Activated T-cell treated with anti-CD3 and anti-CD28 coated beads, Interleukin-2, amount 50 U/mL, for 4 hours (primary cell): ENCODE results near the gene TMEM258. TPM values are rescaled to one million over a fixed set of nuclear protein-coding genes. Genes with fewer than 3 reads are reported as not detected.

Experiments used
- ATAC-seq, 2 donors: fragments of 200-7000 bp; cut with Tn5 transposase; one replicate each; pipeline ENCODE4 v1.10.0; 2021
- DNase-seq: peaks from one replicate; pipeline ENCODE4 v3.0.0-alpha.2; 2020
- H3K27me3 Mint-ChIP-seq: one replicate; pipeline ENCODE4 v1.8.0; 2021; ENCODE audit warnings: low read depth, mixed read lengths
- H3K36me3 Mint-ChIP-seq: one replicate; pipeline ENCODE4 v1.8.0; 2022; ENCODE audit warnings: mixed read lengths; ENCODE audit not compliant: insufficient read depth
- H3K4me1 Mint-ChIP-seq: one replicate; pipeline ENCODE4 v1.8.0; 2021; ENCODE audit warnings: low read depth, mixed read lengths
- H3K4me3 Mint-ChIP-seq: one replicate; pipeline ENCODE4 v1.8.0; 2021; ENCODE audit warnings: mild to moderate bottlenecking, moderate library complexity, mixed read lengths
- H3K9me3 Mint-ChIP-seq: one replicate; pipeline ENCODE4 v1.8.0; 2021; ENCODE audit warnings: mixed read lengths
- total RNA-seq, 3 donors: library from RNA; stranded (reverse); gene quantifications; one replicate each; pipeline ENCODE4 v1.2.1, GENCODE V29; 2021

The TMEM258 gene
- total RNA-seq, 3 donors from 2014 or later, result 139 to 143 (median 142) TPM

- DNase-seq, result no peak
- Mint-ChIP-seq H3K36me3 (no peaks in the 10 kb centered on the region), H3K4me3 (peak overlapping the region; percentile 25), H3K4me1 (peaks cover 35% of the 10 kb centered on the region), H3K9me3 (no peaks in the 10 kb centered on the region), H3K27me3 (peaks cover 25% of the 10 kb centered on the region)
- ATAC-seq, result no peak
These were observed 38.1 kb upstream of the TMEM258 start for GRCh38 chr11:61830237-61831105.

GRCh38 chr11:61829806-61830205, 37.4 kb upstream of the TMEM258 start:
- DNase-seq (no peak), ATAC-seq (no peak)
- peaks cover 25% of the 10 kb centered on the region for H3K27me3 Mint-ChIP-seq
- H3K36me3 Mint-ChIP-seq, result no peaks in the 10 kb centered on the region
- H3K4me1 Mint-ChIP-seq, result peaks cover 32% of the 10 kb centered on the region
- peak overlapping the region; percentile 72 for H3K4me3 Mint-ChIP-seq
- H3K9me3 Mint-ChIP-seq, result no peaks in the 10 kb centered on the region

- H3K27me3 Mint-ChIP-seq, result peaks cover 25% of the 10 kb centered on the region
- peak; percentile 12 for DNase-seq
- H3K9me3 Mint-ChIP-seq, result no peaks in the 10 kb centered on the region
- peak; percentile 60 to 64 for ATAC-seq
- no peaks in the 10 kb centered on the region for H3K36me3 Mint-ChIP-seq
- H3K4me3 Mint-ChIP-seq, result peak overlapping the region; percentile 72
- peaks cover 23% of the 10 kb centered on the region for H3K4me1 Mint-ChIP-seq
These were observed 36.4 kb upstream of the TMEM258 start for GRCh38 chr11:61828629-61829407.

- Mint-ChIP-seq H3K9me3 (no peaks in the 10 kb centered on the region), H3K4me3 (peak overlapping the region; percentile 72), H3K36me3 (no peaks in the 10 kb centered on the region), H3K27me3 (peaks cover 25% of the 10 kb centered on the region), H3K4me1 (peaks cover 18% of the 10 kb centered on the region)
- ATAC-seq (no peak), DNase-seq (no peak)
These were observed 35.9 kb upstream of the TMEM258 start for GRCh38 chr11:61828379-61828628.

- Mint-ChIP-seq H3K27me3 (peaks cover 25% of the 10 kb centered on the region), H3K4me1 (peaks cover 18% of the 10 kb centered on the region), H3K9me3 (no peaks in the 10 kb centered on the region), H3K4me3 (peak within 1 kb of the TSS; percentile 73), H3K36me3 (no peaks in the 10 kb centered on the region)
- ATAC-seq (peak; percentile 71 to 78), DNase-seq (peak; percentile 47)
These were observed 35.4 kb upstream of the TMEM258 start, which contains the start of gene FADS2 for GRCh38 chr11:61827571-61828378. Gene FADS2 (plus strand): TSS chr11:61828300. CDS start chr11:61828391, 91 bp downstream.

GRCh38 chr11:61826930-61827570, 34.7 kb upstream of the TMEM258 start:
- Mint-ChIP-seq H3K36me3 (no peaks in the 10 kb centered on the region), H3K4me3 (peak overlapping the region; percentile 73), H3K27me3 (peaks cover 25% of the 10 kb centered on the region), H3K4me1 (peaks cover 18% of the 10 kb centered on the region), H3K9me3 (no peaks in the 10 kb centered on the region)
- ATAC-seq, result no peak
- no peak for DNase-seq

DNA sequence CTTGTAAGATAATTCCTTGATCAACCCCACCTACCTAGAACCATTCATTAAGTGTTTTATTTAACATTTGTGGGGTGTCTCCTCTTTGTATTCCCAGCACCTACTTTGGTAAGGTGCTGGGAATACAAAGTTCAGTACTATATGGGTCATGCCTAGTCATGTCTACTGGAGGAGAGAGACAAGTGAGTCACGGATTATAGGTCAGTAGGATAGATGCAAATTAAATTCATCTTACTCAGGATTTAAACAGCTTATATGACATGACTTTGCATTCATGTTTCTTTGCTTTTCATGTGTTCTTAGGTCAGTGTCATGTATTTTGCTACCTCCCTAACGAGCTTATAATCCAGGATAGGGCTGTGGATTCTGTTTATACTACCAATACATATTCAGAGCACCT, 27.8 kb upstream of the TMEM258 start:
- no peaks in the 10 kb centered on the region for H3K9me3 Mint-ChIP-seq
- DNase-seq, result no peak
- H3K4me1 Mint-ChIP-seq, result peaks cover 10% of the 10 kb centered on the region
- no peak for ATAC-seq
- H3K36me3 Mint-ChIP-seq, result no peaks in the 10 kb centered on the region
- H3K27me3 Mint-ChIP-seq, result peaks cover 10% of the 10 kb centered on the region
- no peak overlapping the region for H3K4me3 Mint-ChIP-seq

DNA sequence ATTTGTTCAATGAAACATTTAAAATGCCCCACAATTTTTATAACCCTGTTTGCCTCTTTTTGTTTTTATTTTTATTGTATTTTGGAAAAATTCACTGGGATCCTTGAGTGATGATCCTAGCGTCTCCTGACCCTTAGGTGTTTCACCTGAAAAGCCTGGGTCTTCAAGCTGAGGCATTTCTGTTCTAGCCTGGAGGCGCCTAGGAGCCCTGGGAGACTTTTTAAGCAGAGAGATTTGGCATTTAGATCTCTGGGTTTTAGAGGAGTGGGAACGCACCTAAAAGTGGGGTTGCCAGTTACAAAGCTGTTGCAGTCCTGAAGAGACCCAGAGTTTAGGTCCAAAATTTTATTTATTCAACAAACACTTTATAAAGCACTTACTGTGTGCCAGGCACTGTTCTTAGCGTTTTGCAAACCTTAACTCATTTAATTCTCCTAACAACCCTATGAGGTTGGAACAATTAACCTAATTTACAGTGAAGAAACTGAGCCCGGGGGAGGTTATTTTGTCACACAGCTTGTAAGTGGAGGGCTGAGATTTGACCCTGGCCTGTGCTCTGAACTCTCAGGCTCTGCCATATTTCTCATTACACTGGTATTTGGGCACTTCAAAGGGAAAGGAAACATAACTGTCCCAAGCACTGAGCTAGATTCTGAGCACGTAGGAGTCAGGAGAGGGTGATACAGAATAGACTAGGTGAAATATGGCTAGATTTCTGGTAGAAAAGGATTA, 25.2 kb upstream of the TMEM258 start:
- Mint-ChIP-seq H3K36me3 (no peaks in the 10 kb centered on the region), H3K4me3 (peak overlapping the region; percentile 69), H3K9me3 (no peaks in the 10 kb centered on the region), H3K27me3 (peaks cover 24% of the 10 kb centered on the region), H3K4me1 (peaks cover 13% of the 10 kb centered on the region)
- DNase-seq (no peak), ATAC-seq (no peak)

DNA sequence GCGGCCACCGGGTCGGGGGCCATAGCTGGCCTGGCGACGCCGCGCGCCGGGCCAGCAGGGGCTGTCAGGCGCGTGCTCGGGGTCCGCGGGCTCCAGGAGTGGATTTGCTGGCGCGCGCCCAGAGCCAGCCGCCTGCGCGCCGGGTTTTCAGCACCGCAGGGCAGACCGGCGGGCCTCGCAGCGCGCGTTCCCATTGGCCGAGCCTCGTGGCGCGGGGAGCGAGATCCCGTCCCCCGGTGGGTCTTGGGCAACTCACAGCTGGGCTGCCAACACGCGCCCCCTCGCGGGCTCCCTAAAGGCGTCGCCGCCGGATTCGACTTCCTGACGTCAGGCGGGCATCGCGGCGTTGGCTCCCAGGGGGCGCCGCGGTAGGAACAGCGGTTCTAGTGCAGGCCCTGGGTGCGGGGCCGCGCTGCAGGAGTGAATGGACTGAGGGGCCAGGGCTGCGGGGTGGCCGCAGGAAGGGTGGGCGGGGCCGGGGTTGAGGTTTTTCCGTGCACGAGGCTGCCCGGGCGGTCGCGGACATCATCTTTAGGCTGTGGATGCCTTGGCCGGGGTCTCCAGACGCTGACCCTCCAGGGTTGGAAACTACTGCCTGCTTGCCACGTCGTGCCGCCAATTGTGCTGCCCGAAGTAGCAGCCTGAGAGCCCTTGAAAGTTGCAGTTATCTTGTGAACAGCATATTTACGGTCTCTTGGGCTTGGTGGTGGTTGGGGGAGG, 24.5 kb upstream of the TMEM258 start, which contains the start of gene FADS1:
Gene FADS1 (minus strand): TSS at position 268 of the 720 bp plus-strand sequence. CDS start 74 bp downstream, at position 194.
- ATAC-seq, result peak; percentile 72 to 73
- DNase-seq, result peak; percentile 66
- H3K4me3 Mint-ChIP-seq, result peak within 1 kb of the TSS; percentile 84
- no peaks in the 10 kb centered on the region for H3K9me3 Mint-ChIP-seq
- H3K36me3 Mint-ChIP-seq, result no peaks in the 10 kb centered on the region
- peaks cover 13% of the 10 kb centered on the region for H3K4me1 Mint-ChIP-seq
- H3K27me3 Mint-ChIP-seq, result peaks cover 27% of the 10 kb centered on the region

DNA sequence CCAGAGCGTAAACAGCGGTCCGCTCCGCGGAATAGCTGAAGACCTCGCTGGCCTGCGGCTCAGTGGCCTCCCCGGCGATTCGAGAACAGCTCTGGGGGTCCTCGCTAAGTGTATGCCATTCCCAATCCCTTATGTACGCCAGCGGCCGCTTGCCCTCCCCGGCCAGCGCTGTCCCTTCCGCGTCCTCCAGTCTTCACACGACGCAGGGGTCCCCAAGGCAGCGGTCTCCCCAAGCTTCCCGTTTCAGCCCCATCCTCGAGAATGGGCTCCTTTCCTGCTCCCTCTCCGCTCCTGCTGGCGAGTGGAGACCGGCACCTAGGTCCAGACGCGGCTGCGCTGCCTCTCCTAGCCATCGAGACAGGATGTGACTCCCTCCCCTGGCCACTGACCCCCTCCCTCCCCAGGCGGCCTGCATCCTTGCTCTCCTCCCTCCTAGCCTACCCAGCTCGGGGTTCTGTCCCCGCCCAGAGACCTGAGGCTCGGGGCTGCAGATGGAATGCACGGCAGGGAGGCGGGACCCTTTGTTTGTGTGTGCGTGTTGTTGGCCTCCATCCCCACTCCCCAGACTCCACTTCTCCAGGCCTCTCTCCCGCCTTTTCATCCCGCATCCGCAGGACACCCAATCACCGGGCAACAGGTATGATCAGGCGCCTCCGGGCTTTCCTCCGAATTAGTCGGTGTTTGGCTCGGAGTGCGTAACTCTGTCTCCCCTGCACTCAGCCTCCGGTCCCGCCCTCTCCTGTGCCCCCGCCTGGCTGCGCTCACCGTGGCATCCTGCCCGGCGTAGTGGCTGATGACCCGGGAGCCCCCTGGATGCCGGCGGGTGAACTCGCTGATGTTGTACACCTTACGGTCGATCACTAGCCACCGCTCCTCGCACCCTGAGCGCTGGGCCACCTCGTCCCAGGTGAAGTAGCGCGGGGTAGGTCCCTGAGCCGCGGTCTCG, 23.7 kb upstream of the TMEM258 start:
- H3K4me1 Mint-ChIP-seq, result peaks cover 13% of the 10 kb centered on the region

DNA sequence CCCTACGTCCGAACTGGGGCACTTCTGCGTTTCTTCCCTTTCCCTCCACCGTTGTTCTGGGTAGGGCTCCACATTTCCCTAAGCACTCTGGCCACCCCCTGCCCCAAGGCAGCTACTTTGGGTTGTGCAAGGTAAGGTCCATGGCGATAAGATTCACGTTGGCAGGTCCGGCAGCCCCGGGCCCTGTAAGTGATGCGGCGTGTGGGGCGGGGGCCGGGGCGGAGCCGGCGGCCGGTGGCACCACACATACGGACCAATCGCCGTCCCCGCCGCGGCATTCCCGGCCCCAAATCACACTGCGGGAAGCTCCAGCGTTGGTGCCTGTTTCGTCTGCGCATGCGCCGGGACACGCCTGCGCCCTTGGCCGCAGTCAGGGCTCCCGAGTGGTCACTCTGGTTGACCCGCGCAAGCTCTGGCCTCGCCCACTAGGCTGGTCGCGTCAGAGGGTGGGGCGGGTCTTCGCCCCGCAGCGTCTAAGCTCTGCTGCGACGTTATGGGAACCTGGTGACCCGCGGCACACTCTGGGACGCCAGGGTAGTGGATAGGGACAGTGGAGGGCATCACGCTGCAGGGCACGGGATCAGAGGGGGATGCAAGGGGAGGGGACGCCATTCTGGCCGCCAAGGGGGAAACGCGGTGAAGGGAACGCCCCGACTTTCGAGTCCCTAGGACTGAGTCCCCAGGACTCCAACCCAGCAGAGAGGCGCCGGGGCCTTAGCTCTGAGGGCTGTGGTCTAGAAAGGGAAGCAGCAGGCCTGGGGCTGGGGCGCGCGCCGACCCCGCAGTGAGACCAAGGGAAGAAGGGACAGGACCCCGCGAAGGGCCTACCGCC, 22.8 kb upstream of the TMEM258 start:
- Mint-ChIP-seq H3K4me1 (peaks cover 13% of the 10 kb centered on the region), H3K9me3 (no peaks in the 10 kb centered on the region), H3K27me3 (peaks cover 29% of the 10 kb centered on the region), H3K36me3 (no peaks in the 10 kb centered on the region), H3K4me3 (peak overlapping the region; percentile 84)
- DNase-seq (peak; percentile 17), ATAC-seq (peak in 1 of 2 donors; percentile 15)

More for the DNA sequence above, 23.7 kb upstream of the TMEM258 start:
- Mint-ChIP-seq H3K27me3 (peaks cover 29% of the 10 kb centered on the region), H3K36me3 (no peaks in the 10 kb centered on the region), H3K9me3 (no peaks in the 10 kb centered on the region), H3K4me3 (peak overlapping the region; percentile 84)
- ATAC-seq (peak; percentile 71 to 77), DNase-seq (peak; percentile 49)
